Measurements from ENCODE around the gene NAV2.

NAV2 gene

GRCh38 chr11:19763330-19763729 lies 50.7 kb downstream of the NAV2 start:
- Histone ChIP-seq H3K4me3 (ENCODE audit: low read length) (no peak overlapping the region), H3K27me3 (ENCODE audit: control insufficient read depth, insufficient read depth, low read length) (no peaks in the 10 kb centered on the region), H3K36me3 (ENCODE audit: control insufficient read depth, insufficient read depth, low read length) (no peaks in the 10 kb centered on the region), H3K9me3 (ENCODE audit: control insufficient read depth, low read length) (no peaks in the 10 kb centered on the region), H3K4me1 (ENCODE audit: control insufficient read depth, insufficient read depth, low read length) (no peaks in the 10 kb centered on the region), H3K9ac (ENCODE audit: low read length) (no peak overlapping the region)

GRCh38 chr11:19766206-19766605 lies 53.6 kb downstream of the NAV2 start:
- H3K9me3 ChIP-seq (ENCODE audit: control insufficient read depth, low read length) = no peaks in the 10 kb centered on the region
- no peaks in the 10 kb centered on the region for H3K36me3 ChIP-seq (ENCODE audit: control insufficient read depth, insufficient read depth, low read length)
- peaks cover 5% of the 10 kb centered on the region for H3K4me1 ChIP-seq (ENCODE audit: control insufficient read depth, insufficient read depth, low read length)
- no peaks in the 10 kb centered on the region for H3K27me3 ChIP-seq (ENCODE audit: control insufficient read depth, insufficient read depth, low read length)
- no peak overlapping the region for H3K4me3 ChIP-seq (ENCODE audit: low read length)
- no peak overlapping the region for H3K9ac ChIP-seq (ENCODE audit: low read length)

- no peaks in the 10 kb centered on the region for H3K36me3 ChIP-seq (ENCODE audit: control insufficient read depth, insufficient read depth, low read length)
- no peaks in the 10 kb centered on the region for H3K27me3 ChIP-seq (ENCODE audit: control insufficient read depth, insufficient read depth, low read length)
- H3K4me1 ChIP-seq (ENCODE audit: control insufficient read depth, insufficient read depth, low read length) = peaks cover 5% of the 10 kb centered on the region
- no peaks in the 10 kb centered on the region for H3K9me3 ChIP-seq (ENCODE audit: control insufficient read depth, low read length)
- no peak overlapping the region for H3K9ac ChIP-seq (ENCODE audit: low read length)
- H3K4me3 ChIP-seq (ENCODE audit: low read length) = no peak overlapping the region
Observed at GRCh38 chr11:19766810-19767209, 54.2 kb downstream of the NAV2 start.

GRCh38 chr11:19767627-19768151 lies 55.1 kb downstream of the NAV2 start:
- Histone ChIP-seq H3K4me3 (ENCODE audit: low read length) (no peak overlapping the region), H3K36me3 (ENCODE audit: control insufficient read depth, insufficient read depth, low read length) (no peaks in the 10 kb centered on the region), H3K9ac (ENCODE audit: low read length) (no peak overlapping the region), H3K4me1 (ENCODE audit: control insufficient read depth, insufficient read depth, low read length) (peaks cover 5% of the 10 kb centered on the region), H3K27me3 (ENCODE audit: control insufficient read depth, insufficient read depth, low read length) (no peaks in the 10 kb centered on the region), H3K9me3 (ENCODE audit: control insufficient read depth, low read length) (no peaks in the 10 kb centered on the region)

GRCh38 chr11:19768197-19768596 lies 55.6 kb downstream of the NAV2 start:
- Histone ChIP-seq H3K4me3 (ENCODE audit: low read length) (no peak overlapping the region), H3K27me3 (ENCODE audit: control insufficient read depth, insufficient read depth, low read length) (no peaks in the 10 kb centered on the region), H3K9me3 (ENCODE audit: control insufficient read depth, low read length) (no peaks in the 10 kb centered on the region), H3K9ac (ENCODE audit: low read length) (no peak overlapping the region), H3K36me3 (ENCODE audit: control insufficient read depth, insufficient read depth, low read length) (no peaks in the 10 kb centered on the region), H3K4me1 (ENCODE audit: control insufficient read depth, insufficient read depth, low read length) (peaks cover 5% of the 10 kb centered on the region)

GRCh38 chr11:19768815-19769214 lies 56.2 kb downstream of the NAV2 start:
- Histone ChIP-seq H3K4me1 (ENCODE audit: control insufficient read depth, insufficient read depth, low read length) (peaks cover 5% of the 10 kb centered on the region), H3K27me3 (ENCODE audit: control insufficient read depth, insufficient read depth, low read length) (no peaks in the 10 kb centered on the region), H3K9me3 (ENCODE audit: control insufficient read depth, low read length) (no peaks in the 10 kb centered on the region), H3K9ac (ENCODE audit: low read length) (no peak overlapping the region), H3K4me3 (ENCODE audit: low read length) (no peak overlapping the region), H3K36me3 (ENCODE audit: control insufficient read depth, insufficient read depth, low read length) (no peaks in the 10 kb centered on the region)

GRCh38 chr11:19769820-19770219 lies 57.2 kb downstream of the NAV2 start:
- H3K9me3 ChIP-seq (ENCODE audit: control insufficient read depth, low read length) = no peaks in the 10 kb centered on the region

GRCh38 chr11:19770277-19770676 lies 57.6 kb downstream of the NAV2 start:
- H3K4me3 ChIP-seq (ENCODE audit: low read length) = no peak overlapping the region
- peaks cover 5% of the 10 kb centered on the region for H3K4me1 ChIP-seq (ENCODE audit: control insufficient read depth, insufficient read depth, low read length)
- H3K27me3 ChIP-seq (ENCODE audit: control insufficient read depth, insufficient read depth, low read length) = no peaks in the 10 kb centered on the region
- H3K9me3 ChIP-seq (ENCODE audit: control insufficient read depth, low read length) = no peaks in the 10 kb centered on the region
- H3K9ac ChIP-seq (ENCODE audit: low read length) = no peak overlapping the region
- no peaks in the 10 kb centered on the region for H3K36me3 ChIP-seq (ENCODE audit: control insufficient read depth, insufficient read depth, low read length)

More at GRCh38 chr11:19769820-19770219, 57.2 kb downstream of the NAV2 start:
- H3K4me3 ChIP-seq (ENCODE audit: low read length) = no peak overlapping the region
- H3K36me3 ChIP-seq (ENCODE audit: control insufficient read depth, insufficient read depth, low read length) = no peaks in the 10 kb centered on the region
- no peak overlapping the region for H3K9ac ChIP-seq (ENCODE audit: low read length)
- peaks cover 5% of the 10 kb centered on the region for H3K4me1 ChIP-seq (ENCODE audit: control insufficient read depth, insufficient read depth, low read length)
- H3K27me3 ChIP-seq (ENCODE audit: control insufficient read depth, insufficient read depth, low read length) = no peaks in the 10 kb centered on the region

- H3K4me3 ChIP-seq (ENCODE audit: low read length) = no peak overlapping the region
- H3K9me3 ChIP-seq (ENCODE audit: control insufficient read depth, low read length) = no peaks in the 10 kb centered on the region
- no peaks in the 10 kb centered on the region for H3K27me3 ChIP-seq (ENCODE audit: control insufficient read depth, insufficient read depth, low read length)
- peaks cover 10% of the 10 kb centered on the region for H3K4me1 ChIP-seq (ENCODE audit: control insufficient read depth, insufficient read depth, low read length)
- no peak overlapping the region for H3K9ac ChIP-seq (ENCODE audit: low read length)
- H3K36me3 ChIP-seq (ENCODE audit: control insufficient read depth, insufficient read depth, low read length) = no peaks in the 10 kb centered on the region
Observed at GRCh38 chr11:19771463-19771862, 58.8 kb downstream of the NAV2 start.

- Histone ChIP-seq H3K9ac (ENCODE audit: low read length) (no peak overlapping the region), H3K4me3 (ENCODE audit: low read length) (no peak overlapping the region), H3K4me1 (ENCODE audit: control insufficient read depth, insufficient read depth, low read length) (peaks cover 11% of the 10 kb centered on the region), H3K9me3 (ENCODE audit: control insufficient read depth, low read length) (no peaks in the 10 kb centered on the region), H3K36me3 (ENCODE audit: control insufficient read depth, insufficient read depth, low read length) (no peaks in the 10 kb centered on the region), H3K27me3 (ENCODE audit: control insufficient read depth, insufficient read depth, low read length) (no peaks in the 10 kb centered on the region)
Observed at GRCh38 chr11:19772480-19772879, 59.8 kb downstream of the NAV2 start.

- H3K27me3 ChIP-seq (ENCODE audit: control insufficient read depth, insufficient read depth, low read length) = no peaks in the 10 kb centered on the region
- H3K9ac ChIP-seq (ENCODE audit: low read length) = no peak overlapping the region
- H3K9me3 ChIP-seq (ENCODE audit: control insufficient read depth, low read length) = no peaks in the 10 kb centered on the region
- no peaks in the 10 kb centered on the region for H3K36me3 ChIP-seq (ENCODE audit: control insufficient read depth, insufficient read depth, low read length)
- peaks cover 18% of the 10 kb centered on the region for H3K4me1 ChIP-seq (ENCODE audit: control insufficient read depth, insufficient read depth, low read length)
- no peak overlapping the region for H3K4me3 ChIP-seq (ENCODE audit: low read length)
Observed at GRCh38 chr11:19774329-19774728, 61.7 kb downstream of the NAV2 start.

- Histone ChIP-seq H3K4me1 (ENCODE audit: control insufficient read depth, insufficient read depth, low read length) (peaks cover 13% of the 10 kb centered on the region), H3K4me3 (ENCODE audit: low read length) (no peak overlapping the region), H3K27me3 (ENCODE audit: control insufficient read depth, insufficient read depth, low read length) (no peaks in the 10 kb centered on the region), H3K9me3 (ENCODE audit: control insufficient read depth, low read length) (no peaks in the 10 kb centered on the region), H3K9ac (ENCODE audit: low read length) (no peak overlapping the region), H3K36me3 (ENCODE audit: control insufficient read depth, insufficient read depth, low read length) (no peaks in the 10 kb centered on the region)
Observed at GRCh38 chr11:19774817-19775580, 62.4 kb downstream of the NAV2 start.
